HG02884 (cell line): ENCODE results near the gene CEP55.

ENCODE experiments used
- ATAC-seq: cut with Tn5 transposase; IDR thresholded peaks from one replicate; pipeline ENCODE4 v1.9.1; 2021; ENCODE audit warnings: mild to moderate bottlenecking, moderate library complexity; ENCODE audit not compliant: unreplicated experiment

Gene CEP55

DNA sequence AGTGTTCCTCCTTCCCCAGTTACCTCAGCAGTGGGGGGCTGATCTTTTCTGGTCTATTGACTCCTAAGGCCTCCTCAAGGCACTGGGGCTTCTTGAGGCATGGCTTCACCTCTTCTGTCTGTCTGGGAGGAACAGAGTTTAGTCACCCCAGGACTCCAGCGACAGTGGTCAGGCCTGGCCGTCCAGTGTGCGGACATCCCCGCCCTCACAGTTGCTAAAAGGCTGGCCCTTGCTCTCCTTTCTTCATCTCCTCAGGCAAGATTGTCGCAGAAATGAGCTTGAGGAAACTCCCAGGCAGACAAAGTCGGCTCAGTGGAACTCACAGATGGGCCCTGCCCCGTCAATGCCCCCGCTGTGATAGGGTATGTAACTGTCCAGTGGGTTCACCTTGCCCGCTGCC is 63.1 kb downstream of the CEP55 start:
- no peak for ATAC-seq

DNA sequence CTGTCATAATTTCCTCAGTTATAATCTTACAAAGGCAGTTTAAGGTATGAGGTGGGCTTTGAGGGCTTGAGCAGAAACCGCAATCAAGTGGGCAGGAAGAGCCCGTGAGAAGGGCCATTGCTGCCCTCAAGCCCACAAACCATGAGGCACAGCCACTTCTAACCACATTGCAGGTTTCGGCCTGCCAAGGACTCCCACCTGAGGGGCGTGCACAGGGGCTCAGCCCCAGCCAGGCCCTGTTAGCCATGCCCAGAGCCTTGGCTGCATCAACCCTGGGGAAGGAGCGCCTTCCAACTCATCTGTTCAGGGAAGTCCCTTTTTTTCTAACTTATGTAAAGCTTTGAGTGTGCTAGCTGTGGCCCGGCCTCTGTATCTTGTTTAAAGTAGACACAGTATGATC is 64.1 kb downstream of the CEP55 start:
- ATAC-seq, result no peak

- ATAC-seq, result no peak
These were observed 69.0 kb downstream of the CEP55 start for GRCh38 chr10:93565446-93565845.

DNA sequence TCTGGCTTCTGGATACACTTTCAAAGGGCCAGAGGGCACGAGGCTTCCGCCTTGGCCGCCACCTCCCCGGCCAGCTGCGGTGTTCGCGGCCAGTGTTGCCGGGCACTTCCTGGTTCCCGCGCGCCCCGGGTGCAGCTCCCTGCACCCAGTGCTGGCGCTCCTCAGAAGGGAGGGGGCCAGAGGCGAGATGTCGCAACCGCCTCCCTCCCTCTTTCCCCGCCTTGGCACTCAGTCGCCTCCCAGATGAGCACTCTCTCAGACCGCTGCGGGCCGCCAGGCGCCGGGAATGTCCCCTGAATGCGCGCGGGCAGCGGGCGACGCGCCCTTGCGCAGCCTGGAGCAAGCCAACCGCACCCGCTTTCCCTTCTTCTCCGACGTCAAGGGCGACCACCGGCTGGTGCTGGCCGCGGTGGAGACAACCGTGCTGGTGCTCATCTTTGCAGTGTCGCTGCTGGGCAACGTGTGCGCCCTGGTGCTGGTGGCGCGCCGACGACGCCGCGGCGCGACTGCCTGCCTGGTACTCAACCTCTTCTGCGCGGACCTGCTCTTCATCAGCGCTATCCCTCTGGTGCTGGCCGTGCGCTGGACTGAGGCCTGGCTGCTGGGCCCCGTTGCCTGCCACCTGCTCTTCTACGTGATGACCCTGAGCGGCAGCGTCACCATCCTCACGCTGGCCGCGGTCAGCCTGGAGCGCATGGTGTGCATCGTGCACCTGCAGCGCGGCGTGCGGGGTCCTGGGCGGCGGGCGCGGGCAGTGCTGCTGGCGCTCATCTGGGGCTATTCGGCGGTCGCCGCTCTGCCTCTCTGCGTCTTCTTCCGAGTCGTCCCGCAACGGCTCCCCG is 70.2 kb downstream of the CEP55 start, which contains the start of gene FFAR4:
TSS of gene FFAR4 (plus strand) at position 231 of the 842 bp plus-strand sequence. CDS start at position 287, 56 bp downstream.
- no peak for ATAC-seq

DNA sequence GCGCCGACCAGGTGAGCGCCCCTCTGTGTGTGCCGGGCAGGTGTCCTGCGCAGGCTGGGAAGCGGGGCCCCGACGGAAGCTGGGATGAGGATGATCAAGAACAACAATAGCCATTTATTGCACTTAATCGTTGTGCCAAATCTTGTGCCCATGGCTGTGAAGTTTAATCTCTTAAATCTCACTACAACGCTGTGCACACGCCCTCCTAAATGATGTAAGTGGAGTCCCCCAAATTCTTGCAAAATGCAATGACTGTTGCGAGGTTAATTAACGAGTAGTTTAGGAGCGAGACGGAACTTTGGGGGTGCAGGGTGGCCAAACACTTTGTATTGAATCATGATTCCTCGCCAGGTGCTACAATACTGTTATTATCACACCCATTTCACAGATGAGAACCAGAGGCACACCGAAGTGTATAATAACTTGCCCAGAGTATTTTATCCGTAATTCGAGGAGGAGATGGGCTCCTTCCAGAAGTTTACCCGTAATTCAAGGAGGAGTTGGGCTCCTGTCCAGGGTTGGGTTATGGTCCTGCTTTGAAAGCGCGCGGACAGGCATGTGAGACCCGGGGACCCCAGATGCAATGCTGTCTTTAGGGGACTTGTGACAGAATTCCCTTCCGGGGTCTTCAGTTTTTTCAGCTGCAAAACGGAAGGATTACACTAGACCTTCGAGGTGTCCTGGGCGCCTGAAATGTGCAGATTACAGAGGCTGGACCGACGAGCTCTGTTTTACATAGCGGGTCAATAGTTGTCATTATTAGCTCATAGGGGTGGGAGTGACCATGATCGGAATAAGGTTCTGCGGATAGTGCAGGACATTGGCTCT is 71.1 kb downstream of the CEP55 start:
- ATAC-seq, result no peak

- no peak for ATAC-seq
These were observed 71.6 kb downstream of the CEP55 start for GRCh38 chr10:93568105-93568390.

DNA sequence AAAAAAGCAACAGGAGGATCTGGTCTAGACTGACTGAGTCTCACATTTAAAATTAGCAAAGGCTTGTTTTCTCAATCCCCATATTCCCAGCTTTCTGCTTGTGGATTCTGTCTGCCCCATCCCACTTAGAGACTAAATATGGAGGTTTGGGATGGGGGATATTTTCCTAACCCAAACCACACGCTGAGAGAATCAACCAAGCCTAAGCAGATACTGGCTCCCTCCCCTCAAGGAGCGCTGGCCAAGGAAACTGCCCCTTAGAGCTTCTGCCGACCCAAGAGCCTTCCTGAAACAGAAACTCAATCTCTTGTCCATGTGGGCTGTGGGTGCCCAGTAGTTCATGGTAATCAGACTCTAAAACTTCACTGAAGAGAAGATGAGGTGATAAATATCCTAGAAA is 74.0 kb downstream of the CEP55 start:
- no peak for ATAC-seq

DNA sequence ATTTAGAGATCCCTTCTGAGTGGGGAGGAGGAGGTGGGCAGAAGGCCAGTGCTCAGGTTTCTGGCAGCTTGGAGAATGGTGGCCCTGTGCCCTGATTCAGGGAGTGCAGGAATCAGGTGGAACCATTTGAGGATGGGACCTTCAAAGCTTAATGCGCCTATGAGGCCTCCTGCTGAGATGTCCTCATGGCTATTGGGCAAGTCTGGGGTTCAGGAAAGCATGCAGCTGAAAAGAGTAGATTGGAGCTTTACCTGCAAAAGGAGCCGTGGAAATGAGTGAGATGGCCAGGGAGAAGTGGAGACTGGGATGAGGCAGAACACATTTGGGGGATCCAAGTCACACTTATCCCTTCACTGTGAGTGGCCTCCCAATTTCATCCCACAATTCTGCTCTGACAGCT is 76.2 kb downstream of the CEP55 start:
- no peak for ATAC-seq

DNA sequence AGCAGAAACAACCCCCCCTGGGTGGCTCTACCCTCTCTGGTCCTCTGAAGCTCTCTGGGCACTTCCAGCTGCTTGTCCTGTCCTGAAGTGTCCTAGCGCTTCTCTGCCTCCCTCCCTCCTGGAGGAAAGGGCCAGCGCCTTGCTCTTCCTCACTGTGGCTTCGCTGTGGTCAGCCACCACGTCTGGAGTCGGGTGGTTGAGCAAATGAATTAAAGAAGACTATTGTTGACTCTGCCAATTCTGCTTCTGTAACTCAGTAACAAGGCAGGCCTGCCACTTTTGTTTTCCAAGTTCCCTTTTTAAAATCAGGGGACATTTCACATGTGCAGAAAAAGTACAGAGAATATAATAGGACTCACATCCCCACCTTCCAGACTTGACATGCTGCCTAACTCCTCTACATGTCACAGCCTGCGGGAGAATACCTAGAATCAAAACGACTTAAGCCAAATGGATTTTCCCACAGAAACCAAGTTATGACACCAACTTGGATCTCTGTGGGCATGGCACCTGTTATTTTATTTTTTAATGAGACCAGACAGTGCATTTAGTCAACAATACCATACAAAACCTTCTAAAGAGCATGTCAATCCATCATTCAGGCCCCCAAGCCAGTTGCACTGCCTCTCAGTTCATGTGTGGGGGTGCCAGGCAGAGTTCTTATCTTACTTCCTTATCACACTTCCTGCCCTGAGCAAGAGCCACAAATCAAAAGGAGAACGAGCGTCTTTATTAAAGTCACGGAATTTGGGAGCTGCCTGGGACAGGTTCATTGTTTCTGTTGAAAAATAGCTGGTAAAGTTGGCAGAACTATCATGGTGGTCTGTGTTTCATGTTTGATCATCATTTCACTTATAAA is 76.9 kb downstream of the CEP55 start:
- no peak for ATAC-seq

- no peak for ATAC-seq
These were observed 77.5 kb downstream of the CEP55 start for GRCh38 chr10:93573924-93574323.

- no peak for ATAC-seq
These were observed 80.5 kb downstream of the CEP55 start for GRCh38 chr10:93576888-93577287.

GRCh38 chr10:93577565-93577964 is 81.2 kb downstream of the CEP55 start:
- no peak for ATAC-seq
